BJ (cell line): ENCODE measurements around the gene RRP1. TPM values are rescaled to one million over a fixed set of nuclear protein-coding genes. Genes with fewer than 3 reads are reported as not detected.

ENCODE experiments used
- CTCF ChIA-PET: fragments of 350-600 bp; formaldehyde crosslinking; extraction: SDS; loops from one replicate; lab custom pipeline; 2021; ENCODE audit warnings: antibody characterized with exemption, inconsistent platforms; lab: Yijun Ruan, JAX
- POLR2A ChIA-PET: fragments of 300-600 bp; sonication (Branson Sonifier 250); formaldehyde crosslinking; extraction: SDS; loops from one replicate; lab custom pipeline; 2021; ENCODE audit warnings: antibody characterized with exemption; lab: Charles Lee
- DNase-seq: peaks from one replicate; pipeline ENCODE4 v3.0.0-alpha.2; 2011; ENCODE audit warnings: low read depth
- H3K27me3 ChIP-seq: 2 replicates; pipeline ENCODE4 v1.6.0; 2011; ENCODE audit warnings: low read length; ENCODE audit not compliant: control insufficient read depth, insufficient read depth
- H3K36me3 ChIP-seq: 2 replicates; pipeline ENCODE4 v1.5.1; 2011; ENCODE audit warnings: low read length; ENCODE audit not compliant: control insufficient read depth, insufficient read depth
- H3K4me3 ChIP-seq: 2 replicates; pipeline ENCODE4 v1.5.1; 2011; ENCODE audit warnings: low read depth, mild to moderate bottlenecking, control low read depth, low read length
- CTCF ChIP-seq: IDR thresholded peaks from 2 replicates; pipeline ENCODE4 v1.5.1; 2011; ENCODE audit warnings: low read depth, mild to moderate bottlenecking, control low read depth, inconsistent platforms, low read length, moderate library complexity; ENCODE audit not compliant: insufficient read depth
- polyA plus RNA-seq: library from polyadenylated mRNA; depleted of rRNA; stranded (reverse); fragments of >200 nt; gene quantifications from 2 replicates; pipeline ENCODE4 v1.2.3, GENCODE V29; 2011

The RRP1 gene
- polyA plus RNA-seq, 1 experiment: 14.4 TPM

- ChIA-PET CTCF (interaction anchor here (1.4 kb wide), 2 partner anchors 24 to 171 kb away, joined by 3 read pairs; no protein-coding TSS in a partner anchor), POLR2A (no interaction called here)
- Histone ChIP-seq H3K27me3 (peaks cover 3% of the 10 kb centered on the region; the same call in 1 of the 2 replicates), H3K36me3 (no peaks in the 10 kb centered on the region), H3K4me3 (no peak overlapping the region)
- no peak for TF ChIP-seq CTCF
- no peak for DNase-seq
These were observed 24.2 kb downstream of the RRP1 start for GRCh38 chr21:43813656-43813980.

GRCh38 chr21:43814215-43815106 lies 25.1 kb downstream of the RRP1 start:
- TF ChIP-seq CTCF: no peak
- Histone ChIP-seq H3K4me3 (no peak overlapping the region), H3K36me3 (no peaks in the 10 kb centered on the region), H3K27me3 (peaks cover 3% of the 10 kb centered on the region; the same call in 1 of the 2 replicates)
- POLR2A ChIA-PET: no interaction called here
- CTCF ChIA-PET: interaction anchor here (1.4 kb wide), 2 partner anchors 23 to 170 kb away, joined by 3 read pairs; no protein-coding TSS in a partner anchor
- no peak for DNase-seq

- Histone ChIP-seq H3K4me3 (no peak overlapping the region), H3K36me3 (no peaks in the 10 kb centered on the region), H3K27me3 (peaks cover 3% of the 10 kb centered on the region; the same call in 1 of the 2 replicates)
- POLR2A ChIA-PET: no interaction called here
- CTCF ChIA-PET: no interaction called here
- no peak for TF ChIP-seq CTCF
- DNase-seq: no peak
These were observed 25.8 kb downstream of the RRP1 start for GRCh38 chr21:43815107-43815613.

- Histone ChIP-seq H3K4me3 (no peak overlapping the region), H3K27me3 (peaks cover 3% of the 10 kb centered on the region; the same call in 1 of the 2 replicates), H3K36me3 (no peaks in the 10 kb centered on the region)
- TF ChIP-seq CTCF: no peak
- no peak for DNase-seq
- CTCF ChIA-PET: no interaction called here
- POLR2A ChIA-PET: no interaction called here
These were observed 26.6 kb downstream of the RRP1 start for GRCh38 chr21:43815991-43816390.

GRCh38 chr21:43816611-43817071 lies 27.3 kb downstream of the RRP1 start:
- ChIA-PET CTCF (interaction anchor here (0.6 to 1.6 kb wide), 2 partner anchors 10 to 28 kb away, joined by 4 to 6 read pairs; no protein-coding TSS in a partner anchor), POLR2A (no interaction called here)
- no peak overlapping the region for H3K4me3 ChIP-seq
- DNase-seq: no peak
- no peak for TF ChIP-seq CTCF
- H3K27me3 ChIP-seq: peaks cover 3% of the 10 kb centered on the region; the same call in 1 of the 2 replicates
- H3K36me3 ChIP-seq: no peaks in the 10 kb centered on the region
